ENCODE data around the gene WDR1.

- TF ChIP-seq EZH2phosphoT487 (conservative IDR thresholded peaks at IDR 0.05; ENCODE audit: low read length) (no peak), CTCF (IDR thresholded peaks at IDR 0.05; ENCODE audit: insufficient read depth, low read length, poor library complexity, severe bottlenecking) (no peak)
Observed at GRCh38 chr4:10077076-10077475, 39.5 kb downstream of the WDR1 start.

Measured in SU-DHL-6 (cell line).